GM19239 (cell line): Measurements from ENCODE around the gene GPC6.

ENCODE experiments used
- DNase-seq: peaks from one replicate; pipeline ENCODE4 v3.0.0; 2011; ENCODE audit warnings: low spot score; ENCODE audit not compliant: insufficient read length
- FAIRE-seq: peaks from 2 replicates; lab custom pipeline; 2011; peaks lifted over from hg19 to GRCh38; lab: Jason Lieb, UNC

Gene GPC6

DNA sequence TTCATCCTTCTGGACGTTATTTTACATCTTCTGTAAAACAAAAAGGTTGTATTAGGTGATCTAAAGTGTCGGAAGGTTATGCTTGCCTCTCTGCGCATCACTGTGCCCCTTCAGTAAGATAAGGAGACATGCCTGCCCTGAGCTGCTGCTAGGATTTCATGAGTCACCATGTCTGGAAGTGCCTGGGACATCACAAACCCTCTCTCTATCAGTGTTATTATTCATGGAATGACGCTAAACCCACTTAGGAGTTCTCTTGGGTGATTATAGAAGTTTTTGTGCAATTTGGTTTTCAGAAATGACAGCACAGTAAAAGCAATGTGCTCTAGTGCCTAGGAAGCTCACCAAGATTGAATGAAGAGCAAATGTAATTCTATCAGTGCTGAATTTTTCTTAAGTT is 635.2 kb downstream of the GPC6 start:
- FAIRE-seq = no peak
- DNase-seq = no peak

DNA sequence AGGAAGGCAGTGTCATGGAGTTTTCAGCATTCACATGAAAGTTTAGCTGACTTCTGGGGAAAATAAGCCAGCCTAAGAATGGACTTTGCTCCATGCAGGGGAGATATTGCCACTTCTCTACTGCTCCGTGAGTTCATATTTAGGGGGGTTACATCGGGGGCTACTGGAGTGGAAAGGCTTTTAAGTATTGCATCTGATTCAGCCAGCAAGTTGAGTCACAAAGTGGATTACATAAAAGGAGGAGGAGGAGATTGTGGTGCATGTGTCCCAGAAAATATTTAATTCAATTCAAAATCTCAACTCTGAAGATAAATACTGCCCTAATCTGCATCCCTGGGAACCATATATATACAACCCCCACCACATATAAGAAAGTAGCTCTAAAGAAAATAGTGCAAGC is 635.7 kb downstream of the GPC6 start:
- FAIRE-seq (no peak), DNase-seq (no peak)

DNA sequence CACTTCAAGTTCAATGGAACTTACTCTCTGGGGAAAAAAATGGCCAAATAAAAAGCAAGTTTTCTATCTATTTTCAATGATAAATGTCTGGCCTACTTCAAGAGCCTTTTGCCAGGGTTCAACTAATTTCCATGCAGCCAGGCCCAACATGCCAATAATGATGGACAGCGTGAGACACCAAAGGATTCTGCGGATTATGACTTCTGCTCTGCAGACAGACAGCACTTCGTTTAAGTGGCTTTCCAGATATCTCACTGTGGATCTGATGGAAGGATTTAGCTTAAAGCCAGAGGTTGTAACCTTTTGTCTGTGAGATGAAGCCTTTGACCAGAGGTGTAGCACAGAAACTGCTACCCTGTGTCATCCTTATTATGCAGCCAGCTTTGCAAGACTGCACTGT is 638.6 kb downstream of the GPC6 start:
- FAIRE-seq = no peak

DNA sequence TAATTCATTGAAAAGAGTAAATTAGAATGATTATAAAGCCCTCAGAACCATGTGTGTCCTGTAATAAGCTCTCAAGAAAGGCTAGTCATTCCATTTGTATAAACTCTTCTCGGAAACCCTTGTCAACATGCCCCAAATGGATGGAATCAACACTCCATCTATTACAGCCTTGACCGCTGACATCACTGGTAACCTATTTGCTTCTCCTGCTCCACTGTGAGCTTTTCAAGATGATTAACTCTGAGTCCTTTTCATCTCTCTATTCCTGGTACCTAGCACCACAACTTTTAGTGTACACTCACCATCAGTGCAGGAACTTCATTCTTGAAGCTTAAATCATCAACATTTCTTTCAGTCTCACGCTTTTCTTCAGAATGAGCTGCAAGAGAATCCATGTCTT is 640.9 kb downstream of the GPC6 start:
- FAIRE-seq = no peak
- DNase-seq = no peak

More for the DNA sequence above, 638.6 kb downstream of the GPC6 start:
- no peak for DNase-seq

DNA sequence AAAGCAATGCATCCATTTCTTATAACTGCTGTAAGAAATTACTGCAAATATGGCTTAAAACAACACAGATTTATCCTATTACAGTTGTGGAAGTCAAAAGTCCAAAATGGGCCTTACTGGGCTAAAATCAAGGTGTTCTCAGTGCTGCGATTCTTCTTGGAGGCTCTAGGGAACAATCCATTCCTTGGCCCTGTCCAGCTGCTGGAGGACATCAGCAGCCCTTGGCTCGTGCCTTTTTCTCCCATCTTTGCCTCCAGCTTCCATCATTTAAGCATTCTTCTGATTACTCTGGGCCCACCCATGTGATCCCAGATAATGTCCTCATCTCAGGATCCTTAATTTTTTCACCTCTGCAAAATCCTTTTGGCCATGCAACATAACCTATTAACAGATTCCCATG is 645.8 kb downstream of the GPC6 start:
- DNase-seq (no peak), FAIRE-seq (no peak)

DNA sequence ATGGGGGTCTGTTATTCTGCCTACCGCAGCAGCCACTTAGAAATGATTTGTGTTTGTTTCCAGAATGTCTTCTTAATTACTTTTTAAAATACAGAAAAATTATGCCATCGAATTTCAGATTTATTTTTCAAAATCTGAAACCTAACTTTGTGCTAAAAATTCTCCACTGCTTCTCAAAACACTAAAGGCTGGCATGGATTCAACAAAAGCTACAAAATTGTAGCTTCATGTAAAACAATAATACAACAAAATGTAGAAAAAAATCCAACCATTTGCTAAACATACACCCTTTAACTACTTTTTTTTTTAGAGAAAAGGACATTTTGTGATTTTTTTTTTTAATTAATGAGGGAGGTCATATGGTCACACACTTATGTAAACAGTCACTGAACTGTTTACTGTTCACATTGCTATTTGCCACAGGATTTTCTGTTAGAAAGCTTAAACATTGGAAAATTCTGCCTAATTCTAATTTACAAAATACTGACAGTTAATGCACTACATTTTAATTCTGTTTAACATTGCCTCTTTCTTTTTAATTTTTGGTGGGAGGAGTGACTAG is 646.3 kb downstream of the GPC6 start:
- FAIRE-seq = no peak
- DNase-seq = no peak

DNA sequence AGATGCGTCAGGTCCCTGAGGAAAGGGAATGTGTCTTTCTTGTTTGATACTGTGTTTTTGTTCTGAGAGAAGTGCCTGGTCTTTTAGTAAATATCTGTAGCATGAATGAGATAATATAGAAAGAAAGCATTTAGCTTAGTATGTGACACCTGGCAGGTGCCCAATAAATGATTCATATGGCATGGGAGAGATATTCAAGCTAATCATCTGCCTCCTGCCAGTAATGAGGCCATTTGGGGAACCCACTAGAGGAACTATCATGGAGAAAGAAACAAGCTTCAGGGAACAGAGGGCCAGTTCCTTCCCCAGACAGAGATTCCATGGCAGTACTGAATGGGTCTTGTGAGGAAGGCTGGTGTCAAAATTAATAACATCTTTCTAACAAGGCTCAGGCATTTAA is 648.9 kb downstream of the GPC6 start:
- DNase-seq (no peak), FAIRE-seq (no peak)

DNA sequence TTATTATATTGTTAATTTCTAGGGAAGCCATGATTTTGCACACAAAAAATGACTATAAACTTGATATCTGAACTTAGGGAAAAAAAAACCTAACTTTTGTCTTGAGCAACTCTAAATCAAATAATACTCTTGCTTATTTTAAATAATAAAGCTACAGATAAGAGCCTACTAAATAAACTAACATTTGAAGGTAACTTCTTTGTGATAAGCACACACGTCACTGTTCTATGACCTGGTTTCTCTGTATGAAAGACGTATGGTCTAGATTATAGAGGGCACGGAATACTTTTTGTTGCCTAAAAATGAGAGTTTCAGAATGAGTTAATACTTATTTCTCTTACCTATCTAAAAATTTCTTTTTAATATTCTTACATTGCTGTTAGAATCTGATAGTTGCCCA is 649.6 kb downstream of the GPC6 start:
- FAIRE-seq (no peak), DNase-seq (no peak)

DNA sequence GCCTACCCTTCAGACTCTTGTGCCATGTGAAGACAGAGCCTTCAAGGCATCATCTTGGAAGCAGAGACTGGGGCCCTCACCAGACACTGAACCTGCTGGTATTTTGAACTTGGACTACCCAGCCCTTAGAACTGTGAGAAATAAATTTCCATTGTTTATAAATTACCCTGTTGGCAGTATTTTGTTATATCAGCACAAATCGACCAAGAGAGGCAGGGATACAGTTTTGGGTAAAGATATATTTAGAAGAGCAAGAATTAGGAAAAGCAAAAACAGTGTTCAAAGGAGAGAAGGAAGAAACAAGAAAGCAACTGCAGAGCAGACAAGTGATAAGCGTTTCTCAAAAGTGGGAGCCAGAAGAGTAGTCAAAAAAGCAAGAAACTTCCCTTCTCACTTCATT is 652.1 kb downstream of the GPC6 start:
- FAIRE-seq (no peak), DNase-seq (no peak)

DNA sequence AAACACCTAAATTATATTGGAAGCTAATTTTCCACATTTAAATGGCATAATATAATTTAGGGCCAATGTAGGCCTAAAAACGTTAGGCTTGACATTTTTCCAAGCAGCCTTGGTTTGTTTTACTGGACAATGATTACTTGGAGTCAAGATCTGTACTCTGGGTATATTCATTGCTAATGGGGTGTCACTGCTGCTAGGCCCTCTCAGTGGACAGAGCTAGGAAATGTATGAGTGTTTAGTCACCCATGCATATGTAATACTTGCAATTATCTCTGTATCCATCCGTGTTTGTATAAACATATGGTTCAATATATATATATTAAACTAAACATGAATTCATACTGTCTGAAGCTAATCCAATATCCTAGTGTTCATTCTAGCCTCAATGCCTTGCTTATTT is 654.8 kb downstream of the GPC6 start:
- FAIRE-seq = no peak
- no peak for DNase-seq

DNA sequence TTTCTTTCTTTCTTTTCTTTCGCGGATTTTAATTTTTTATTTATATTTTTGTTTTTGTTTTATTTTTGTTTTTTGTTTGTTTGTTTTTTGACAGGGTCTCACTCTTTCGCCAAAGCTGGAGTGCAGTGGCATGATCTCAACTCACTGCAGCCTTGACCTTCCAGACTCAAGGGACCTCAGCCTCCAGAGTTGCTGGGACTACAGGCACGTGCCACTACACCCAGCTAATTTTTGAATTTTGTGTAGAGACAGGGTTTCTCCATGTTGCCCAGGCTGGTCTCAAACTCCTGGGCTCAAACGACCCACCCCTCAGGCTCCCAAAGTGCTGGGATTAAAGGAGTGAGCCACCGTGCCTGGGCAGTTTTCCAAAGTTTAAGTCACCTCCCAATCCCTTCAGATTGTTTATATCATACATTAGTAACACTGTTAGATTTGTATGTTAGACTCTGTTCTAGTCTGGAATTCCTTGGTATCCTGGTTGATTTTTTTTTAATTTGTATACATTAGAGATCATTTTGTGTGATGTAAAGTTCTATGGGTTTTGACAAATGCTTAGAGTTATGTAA is 655.6 kb downstream of the GPC6 start:
- DNase-seq (no peak), FAIRE-seq (no peak)

DNA sequence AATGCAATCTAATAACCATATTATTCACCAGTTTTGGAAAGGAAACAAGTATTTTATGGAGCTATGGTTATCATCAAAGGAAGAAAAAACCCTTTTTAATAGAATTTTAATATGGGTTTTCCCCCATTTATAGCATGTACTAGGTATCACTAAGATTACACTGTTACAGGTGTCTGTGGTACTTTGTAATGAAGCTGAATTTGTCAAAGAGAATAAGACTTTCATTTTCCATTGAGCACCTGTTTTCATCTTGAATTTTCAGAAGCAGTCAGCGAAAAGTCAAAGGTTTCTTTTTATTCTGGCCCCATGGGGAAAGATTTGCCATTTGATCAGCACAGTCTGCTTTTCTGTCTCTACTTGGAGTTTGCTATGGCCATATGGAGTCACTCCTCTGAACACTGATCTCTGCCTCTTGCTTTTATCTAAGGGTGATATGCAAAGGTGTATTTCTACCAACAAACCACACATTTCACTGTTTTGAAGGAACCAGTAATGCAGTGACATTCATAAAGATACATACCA is 662.9 kb downstream of the GPC6 start:
- DNase-seq (no peak), FAIRE-seq (no peak)

DNA sequence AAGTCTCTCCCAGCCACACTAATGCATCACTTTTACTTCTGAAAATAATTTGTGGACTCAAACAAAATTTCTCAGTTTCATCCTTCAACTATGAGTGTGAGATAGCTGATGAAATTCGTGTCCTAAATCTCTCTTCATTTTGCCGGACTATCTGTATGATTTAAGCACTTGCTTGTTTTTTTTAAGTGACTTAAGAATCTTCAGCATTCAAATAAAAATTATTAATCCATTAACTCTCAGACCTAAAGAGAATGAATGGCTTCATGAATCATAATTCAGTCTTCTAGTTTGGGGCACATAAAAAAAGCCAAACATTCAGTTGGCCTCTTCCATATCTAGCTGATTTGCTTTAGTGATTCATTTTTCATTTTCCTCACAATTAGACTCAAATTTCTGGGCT is 673.4 kb downstream of the GPC6 start:
- DNase-seq (no peak), FAIRE-seq (no peak)

DNA sequence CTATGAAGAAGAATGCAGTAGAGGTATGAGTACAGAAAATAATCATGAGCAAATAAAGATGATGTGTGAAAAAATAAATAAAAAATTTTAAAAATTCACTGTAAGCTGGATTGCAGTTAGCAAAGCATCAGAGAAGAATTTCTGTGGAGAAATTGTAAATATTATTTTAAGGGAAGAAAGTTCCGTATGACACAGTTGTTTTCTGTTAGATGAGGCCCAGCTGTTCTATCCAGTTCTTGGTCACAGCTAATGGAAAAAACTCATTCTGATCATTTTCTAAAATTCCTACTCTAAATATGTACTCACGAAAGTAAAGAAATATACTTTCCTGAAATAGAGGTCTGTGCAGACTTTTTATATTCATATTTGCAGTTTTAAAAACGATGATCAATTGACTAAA is 674.1 kb downstream of the GPC6 start:
- DNase-seq (no peak), FAIRE-seq (no peak)

DNA sequence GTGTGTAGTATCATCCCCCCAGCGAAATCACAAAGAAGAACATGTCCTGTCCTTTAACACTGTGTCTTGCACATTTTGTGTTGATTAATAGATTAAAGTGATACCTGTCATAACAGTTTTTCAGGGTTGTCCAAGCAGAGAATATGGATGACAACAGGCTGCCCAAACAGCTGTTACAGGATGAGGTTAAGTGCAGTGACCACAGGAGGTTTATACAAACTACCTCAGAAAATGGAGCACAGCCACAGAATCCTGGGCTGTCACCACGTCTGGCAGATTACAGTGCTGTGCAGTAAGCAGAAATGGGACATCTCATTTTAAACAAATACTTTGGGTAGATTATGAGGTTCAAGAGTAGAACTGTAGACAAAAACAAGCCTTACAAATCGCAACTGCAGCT is 677.3 kb downstream of the GPC6 start:
- FAIRE-seq = no peak
- no peak for DNase-seq

DNA sequence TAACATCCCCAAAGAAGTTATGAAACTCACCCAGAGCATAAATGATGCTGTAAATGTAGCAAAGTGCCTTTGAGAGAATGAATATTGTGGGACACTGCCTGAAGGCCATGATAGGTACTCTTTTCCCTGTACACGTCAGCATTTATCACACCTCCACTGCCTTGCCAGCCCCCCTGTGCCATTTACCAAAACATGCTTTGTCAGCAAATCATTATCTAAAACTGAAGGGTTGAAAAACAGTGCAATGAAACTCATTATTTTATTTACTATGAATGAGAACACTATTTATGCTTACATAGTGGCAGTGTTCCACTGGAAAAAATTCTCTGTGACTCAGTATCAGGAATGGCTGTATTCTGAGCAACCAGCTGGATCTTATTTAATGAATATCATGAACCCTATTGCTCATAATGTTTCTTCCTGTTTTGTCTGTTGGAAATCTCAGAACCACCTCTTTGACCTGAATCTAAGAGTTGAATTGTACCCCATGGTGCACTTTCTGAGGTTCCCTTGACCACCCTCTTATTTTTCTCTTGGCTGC is 688.7 kb downstream of the GPC6 start:
- DNase-seq = no peak
- FAIRE-seq = no peak

DNA sequence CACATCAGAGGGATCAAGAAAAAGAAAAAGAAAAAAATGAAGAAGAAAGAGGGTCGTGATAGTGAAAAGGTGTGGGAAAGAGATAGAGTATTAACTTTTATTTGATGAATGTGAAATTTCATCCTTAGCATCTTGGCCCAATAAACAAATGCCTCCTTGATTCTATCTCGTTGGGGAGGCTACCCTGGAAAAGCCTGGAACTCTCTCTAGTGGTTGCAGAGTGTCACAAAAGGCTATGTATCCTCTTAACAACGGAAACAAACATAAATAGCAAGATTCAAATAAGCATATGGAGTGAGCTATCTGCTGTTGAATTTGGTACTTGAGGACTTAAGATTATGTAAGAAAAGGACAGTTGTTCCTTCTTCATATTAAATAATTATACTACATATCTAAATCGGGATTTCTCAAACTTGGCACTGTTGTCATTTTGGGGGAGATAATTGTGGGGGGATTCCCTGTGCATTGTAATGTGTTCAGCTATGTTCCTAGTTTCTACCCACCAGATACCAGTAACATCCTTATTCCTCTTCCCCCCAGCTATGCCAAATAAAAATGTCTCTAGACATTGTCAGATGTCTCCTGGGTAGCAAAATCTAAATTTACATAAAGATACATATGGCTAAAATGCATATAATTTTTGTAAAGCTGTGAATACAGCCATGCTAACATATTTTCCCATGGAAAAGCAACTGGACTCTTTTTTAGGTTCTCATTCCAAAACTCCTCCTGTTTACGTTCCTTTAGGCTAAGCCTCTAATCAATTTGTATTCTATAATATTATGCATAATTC is 695.7 kb downstream of the GPC6 start:
- FAIRE-seq (no peak), DNase-seq (no peak)

DNA sequence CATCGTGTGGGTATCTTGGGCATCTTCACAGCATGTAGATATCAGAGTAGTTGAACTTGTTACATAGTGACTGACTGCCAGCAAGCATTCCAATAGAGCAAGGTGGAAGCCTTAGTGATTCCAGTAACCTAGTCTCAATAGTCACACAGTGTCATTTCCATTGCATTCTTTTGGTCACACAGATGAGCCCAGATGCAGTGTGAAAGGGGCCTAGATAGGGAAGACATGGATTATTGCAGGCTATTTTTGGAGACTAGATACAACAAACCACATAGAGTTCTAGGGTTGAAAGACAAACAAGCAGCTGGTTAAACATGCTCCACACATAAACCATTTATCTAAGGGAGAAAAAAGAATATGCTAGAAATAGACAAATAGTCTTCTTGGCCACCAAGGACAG is 699.4 kb downstream of the GPC6 start:
- no peak for FAIRE-seq

DNA sequence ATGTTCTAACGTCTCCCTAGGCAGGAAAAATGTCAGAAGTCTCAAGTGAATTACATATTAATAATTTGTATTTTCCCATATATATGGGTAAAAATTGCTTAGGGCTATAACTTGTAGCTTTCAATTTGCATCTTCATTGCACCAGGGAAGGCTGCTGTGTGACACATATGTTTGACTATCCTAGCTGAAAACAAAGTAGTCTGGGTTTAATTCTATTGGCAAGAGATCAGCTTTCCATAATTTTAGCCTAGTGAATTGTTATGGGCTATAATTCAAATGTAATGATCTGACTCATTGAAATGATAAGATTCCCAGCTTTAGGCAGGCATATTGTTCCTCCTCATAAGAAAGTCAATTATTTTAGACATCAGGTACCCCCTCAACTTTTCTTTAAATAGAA is 699.8 kb downstream of the GPC6 start:
- FAIRE-seq (no peak), DNase-seq (no peak)

More for the DNA sequence above, 699.4 kb downstream of the GPC6 start:
- DNase-seq = no peak

DNA sequence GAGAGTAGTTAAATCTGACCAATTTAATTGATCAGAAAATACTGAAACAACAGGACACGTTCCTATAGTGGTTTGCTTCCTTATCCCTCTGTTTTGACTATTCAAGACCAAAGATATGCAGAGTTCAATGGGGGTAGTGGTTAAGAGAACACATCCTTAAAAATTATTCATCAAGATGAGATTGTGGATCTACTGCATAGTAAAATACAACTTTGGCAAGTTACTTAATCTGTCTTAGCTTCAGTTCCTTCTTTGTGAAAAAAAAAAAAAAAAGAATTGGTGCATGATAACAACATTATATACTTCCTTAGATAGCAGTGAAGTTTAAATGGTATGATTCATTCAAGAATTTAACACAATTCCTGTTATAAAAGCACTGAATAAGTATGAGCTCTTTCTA is 700.8 kb downstream of the GPC6 start:
- FAIRE-seq (no peak), DNase-seq (no peak)

DNA sequence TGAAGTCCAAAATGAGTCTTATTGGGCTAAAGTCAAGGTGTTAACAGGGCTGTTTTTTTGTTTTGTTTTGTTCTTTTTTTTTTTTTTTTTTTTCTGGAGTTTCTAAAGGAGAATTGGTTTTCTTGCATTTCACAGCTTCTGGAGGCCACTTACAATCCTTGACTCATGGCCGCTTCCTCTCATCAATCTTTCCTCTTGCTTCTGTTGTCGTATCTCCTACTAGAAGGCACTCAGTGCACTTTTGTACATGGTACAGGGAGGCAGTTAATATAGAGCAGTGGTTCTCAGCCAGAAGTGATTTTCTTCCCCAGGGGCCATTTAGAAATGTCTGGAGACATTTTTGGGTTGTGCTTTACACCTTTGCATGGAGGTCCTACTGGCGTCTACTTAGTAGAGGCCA is 706.3 kb downstream of the GPC6 start:
- FAIRE-seq = no peak
- DNase-seq = no peak
